Measurements from ENCODE around the gene PAX5.

GRCh38 chr9:37034938-37035647, 1.0 kb upstream of the PAX5 start:
- no peak for TF ChIP-seq HMGXB4 (CRISPR knock-in tag; IDR thresholded peaks at IDR 0.05)
- TF ChIP-seq USF2 (CRISPR knock-in tag; IDR thresholded peaks at IDR 0.05), result no peak
- TF ChIP-seq CTCF (IDR thresholded peaks at IDR 0.05), result 0 out of 2 replicates have a peak, but pooled peaks have one; percentile 7
- no peak for TF ChIP-seq IRF2 (CRISPR knock-in tag; IDR thresholded peaks at IDR 0.05; ENCODE audit: borderline replicate concordance, low read depth)
- no peak for TF ChIP-seq ZNF138 (CRISPR knock-in tag; conservative IDR thresholded peaks at IDR 0.05)
- no peak for TF ChIP-seq ESRRA (CRISPR knock-in tag; IDR thresholded peaks at IDR 0.05; ENCODE audit: borderline replicate concordance)
- TF ChIP-seq E2F1 (CRISPR knock-in tag; IDR thresholded peaks at IDR 0.05), result no peak
- no peak; the same call in 1 of the 2 replicates for TF ChIP-seq MAX (CRISPR knock-in tag; IDR thresholded peaks at IDR 0.05)
- TF ChIP-seq JUN (CRISPR knock-in tag; IDR thresholded peaks at IDR 0.05), result no peak
- no peak for TF ChIP-seq RORB (CRISPR knock-in tag; IDR thresholded peaks at IDR 0.05)
- no peak for TF ChIP-seq ZSCAN18 (CRISPR knock-in tag; IDR thresholded peaks at IDR 0.05)
- TF ChIP-seq FOXJ3 (CRISPR knock-in tag; IDR thresholded peaks at IDR 0.05; ENCODE audit: borderline replicate concordance), result no peak
- no peak for TF ChIP-seq NFE2L1 (CRISPR knock-in tag; IDR thresholded peaks at IDR 0.05)

Data from WTC11 (cell line).